SK-N-SH (cell line): ENCODE results near the gene CRLF2. TPM values are rescaled to one million over a fixed set of nuclear protein-coding genes. Genes with fewer than 3 reads are reported as not detected.

ENCODE experiments used
- CTCF ChIA-PET: fragments of 300-600, 350-600 bp; formaldehyde crosslinking; extraction: SDS; loops from one replicate; lab custom pipeline; 2021; lab: Yijun Ruan, JAX
- POLR2A ChIA-PET: fragments of 350-600 bp; sonication (Branson Sonifier 250); formaldehyde crosslinking; extraction: SDS; loops from one replicate; lab custom pipeline; 2020; ENCODE audit warnings: antibody characterized with exemption, inconsistent platforms; lab: Yijun Ruan, JAX
- DNase-seq: peaks from one replicate; pipeline ENCODE4 v3.0.0; 2012
- H2AFZ ChIP-seq: fragments of 200-600 bp; sonication (generic); 2 replicates; pipeline ENCODE4 v1.8.1; 2016; ENCODE audit warnings: antibody characterized with exemption, mild to moderate bottlenecking, low read depth
- H3F3A ChIP-seq: fragments of 200-600 bp; sonication (generic); replicated peaks from 2 replicates; pipeline ENCODE3; 2016; ENCODE audit warnings: antibody characterized with exemption, mild to moderate bottlenecking; ENCODE audit not compliant: insufficient read depth
- H3K27ac ChIP-seq, 2 experiments: fragments of 200-500 bp in 1 of 2; fragments of 200-600 bp in 1 of 2; sonication (Bioruptor generic) in 1 of 2; sonication (generic), shearing (Covaris generic) in 1 of 2; 2 replicates each; pipeline versions ENCODE4 v1.5.1 to v1.6.1; 2014 to 2016; ENCODE audit warnings: low read depth in 2 of 2, inconsistent platforms in 1 of 2, low read length in 1 of 2, mild to moderate bottlenecking in 1 of 2, mixed read lengths in 1 of 2
- H3K27me3 ChIP-seq: fragments of 200-600 bp; sonication (generic), shearing (Covaris generic); 2 replicates; pipeline ENCODE4 v1.6.1; 2016; ENCODE audit warnings: mixed run types; ENCODE audit not compliant: insufficient read depth
- H3K36me3 ChIP-seq, 2 experiments: fragments of 200-500 bp in 1 of 2; fragments of 200-600 bp in 1 of 2; sonication (Bioruptor generic) in 1 of 2; sonication (generic) in 1 of 2; replicated peaks in 1 of 2; 2 replicates each; pipeline versions ENCODE3 to v1.5.1; 2014 to 2016; ENCODE audit warnings: low read length in 1 of 2, mild to moderate bottlenecking in 1 of 2; ENCODE audit not compliant: insufficient read depth in 2 of 2, control insufficient read depth in 1 of 2
- H3K4me1 ChIP-seq, 2 experiments: fragments of 200-500 bp in 1 of 2; fragments of 200-600 bp in 1 of 2; sonication (Bioruptor generic) in 1 of 2; sonication (generic), shearing (Covaris generic) in 1 of 2; 2 replicates each; pipeline versions ENCODE4 v1.5.1 to v1.6.1; 2014 to 2016; ENCODE audit warnings: low read depth in 1 of 2, low read length in 1 of 2, mixed run types in 1 of 2; ENCODE audit not compliant: insufficient read depth in 2 of 2, control insufficient read depth in 1 of 2
- H3K4me2 ChIP-seq: fragments of 200-600 bp; sonication (generic), shearing (Covaris generic); 2 replicates; pipeline ENCODE4 v1.6.1; 2017; ENCODE audit warnings: mixed run types
- H3K4me3 ChIP-seq, 2 experiments: fragments of 200-500 bp in 1 of 2; fragments of 200-600 bp in 1 of 2; sonication (Bioruptor generic) in 1 of 2; sonication (generic), shearing (Covaris generic) in 1 of 2; 2 replicates each; pipeline versions ENCODE4 v1.5.1 to v1.8.1; 2014 to 2016; ENCODE audit warnings: low read depth in 2 of 2, inconsistent platforms in 1 of 2, low read length in 1 of 2, mild to moderate bottlenecking in 1 of 2, mixed read lengths in 1 of 2, moderate library complexity in 1 of 2
- H3K79me2 ChIP-seq: fragments of 200-600 bp; sonication (generic); 2 replicates; pipeline ENCODE4 v1.8.1; 2017; ENCODE audit warnings: mild to moderate bottlenecking; ENCODE audit not compliant: insufficient read depth
- H3K9ac ChIP-seq: fragments of 200-600 bp; sonication (generic); 2 replicates; pipeline ENCODE4 v1.6.1; 2017; ENCODE audit warnings: mixed run types
- H3K9me2 ChIP-seq: fragments of 200-600 bp; sonication (generic); 2 replicates; pipeline ENCODE4 v1.6.1; 2017; ENCODE audit warnings: mixed run types
- H3K9me3 ChIP-seq: fragments of 200-600 bp; sonication (generic); 2 replicates; pipeline ENCODE4 v1.6.1; 2017; ENCODE audit warnings: mixed run types, mild to moderate bottlenecking, moderate library complexity
- H4K20me1 ChIP-seq: fragments of 200-600 bp; sonication (generic); 2 replicates; pipeline ENCODE4 v1.6.1; 2017; ENCODE audit warnings: mild to moderate bottlenecking, mixed run types; ENCODE audit not compliant: insufficient read depth
- ELF1 ChIP-seq: IDR thresholded peaks from 2 replicates; pipeline ENCODE4 v1.4.0; 2012
- EP300 ChIP-seq, 2 experiments: IDR thresholded peaks; 2 replicates each; pipeline versions ENCODE4 v1.4.0 to v1.6.1; 2012; ENCODE audit warnings: borderline replicate concordance in 1 of 2, low read depth in 1 of 2, low read length in 1 of 2
- EZH2phosphoT487 ChIP-seq: fragments of 200-600 bp; sonication (generic); IDR thresholded peaks from 2 replicates; pipeline ENCODE4 v1.6.1; 2017; ENCODE audit warnings: low read depth, mixed run types, mild to moderate bottlenecking, antibody characterized with exemption, moderate library complexity, borderline replicate concordance
- FOSL2 ChIP-seq: IDR thresholded peaks from 2 replicates; pipeline ENCODE4 v1.4.0; 2012; ENCODE audit warnings: low read depth, mild to moderate bottlenecking, moderate library complexity, borderline replicate concordance
- GABPA ChIP-seq: IDR thresholded peaks from 2 replicates; pipeline ENCODE4 v1.4.0; 2012; ENCODE audit warnings: low read depth, mild to moderate bottlenecking
- GATA2 ChIP-seq: sonication (generic); formaldehyde crosslinking; IDR thresholded peaks from 2 replicates; pipeline ENCODE4 v1.5.0; 2020; ENCODE audit warnings: mild to moderate bottlenecking, missing genetic modification reagents
- IRF3 ChIP-seq: fragments of 150-350 bp; IDR thresholded peaks from 2 replicates; pipeline ENCODE4 v1.6.1; 2016; ENCODE audit warnings: mild to moderate bottlenecking, low read depth, low read length
- MEF2A ChIP-seq: IDR thresholded peaks from 2 replicates; pipeline ENCODE4 v1.4.0; 2012; ENCODE audit warnings: low read depth, borderline replicate concordance
- NRF1 ChIP-seq: IDR thresholded peaks from 2 replicates; pipeline ENCODE4 v1.6.1; 2012; ENCODE audit warnings: low read depth, mild to moderate bottlenecking, low read length
- RXRA ChIP-seq: IDR thresholded peaks from 2 replicates; pipeline ENCODE4 v1.4.0; 2012; ENCODE audit warnings: low read depth, mild to moderate bottlenecking, borderline replicate concordance
- SMC3 ChIP-seq: IDR thresholded peaks from 2 replicates; pipeline ENCODE4 v1.6.1; 2012; ENCODE audit warnings: low read depth, low read length, improper control_type of control experiment
- TAF1 ChIP-seq: IDR thresholded peaks from 2 replicates; pipeline ENCODE4 v1.6.1; 2012; ENCODE audit warnings: low read depth, mild to moderate bottlenecking, low read length, moderate library complexity, borderline replicate concordance
- TEAD4 ChIP-seq: IDR thresholded peaks from 2 replicates; pipeline ENCODE4 v1.4.0; 2012; ENCODE audit warnings: mild to moderate bottlenecking, borderline replicate concordance; ENCODE audit not compliant: insufficient read depth
- USF1 ChIP-seq: IDR thresholded peaks from 2 replicates; pipeline ENCODE4 v1.4.0; 2012; ENCODE audit warnings: low read depth, borderline replicate concordance
- USF2 ChIP-seq: fragments of 150-350 bp; IDR thresholded peaks from 2 replicates; pipeline ENCODE4 v1.6.1; 2017; ENCODE audit warnings: antibody characterized with exemption, low read length, low read depth, borderline replicate concordance
- YY1 ChIP-seq: IDR thresholded peaks from 2 replicates; pipeline ENCODE4 v1.4.0; 2012; ENCODE audit warnings: low read depth, mild to moderate bottlenecking
- ZBTB33 ChIP-seq: IDR thresholded peaks from 2 replicates; pipeline ENCODE4 v1.4.0; 2012; ENCODE audit warnings: low read depth, borderline replicate concordance
- WGBS: methylation state at CpG from one replicate; pipeline ENCODE4 v1.1.6; 2017; ENCODE audit warnings: low lambda C conversion rate; 5-methylcytosine and 5-hydroxymethylcytosine counted together
- polyA plus RNA-seq, 3 experiments: library from polyadenylated mRNA; depleted of rRNA; stranded (reverse); fragments of >200 nt; gene quantifications; 2 replicates each; pipeline ENCODE4 v1.2.3, GENCODE V29; 2012

CRLF2 gene
- polyA plus RNA-seq, 1 of the 3 experiments (the other 2 are of a cell fraction) = not detected

- WGBS = 15% methylated on average over 4 of the region's 4 CpGs
- no peak overlapping the region for H3K4me3 ChIP-seq
- H3K36me3 ChIP-seq = no peaks in the 10 kb centered on the region
- no peak for TF ChIP-seq ZBTB33
- no peak for TF ChIP-seq NRF1
- TF ChIP-seq MEF2A = no peak
- TF ChIP-seq YY1 = no peak
- no peak for TF ChIP-seq USF1
- no peak for TF ChIP-seq TEAD4
- no peak for TF ChIP-seq TAF1
- TF ChIP-seq EP300 (IDR thresholded peaks at IDR 0.05; ENCODE audit: borderline replicate concordance in 1 of 2, low read depth in 1 of 2, low read length in 1 of 2) = no peak
- TF ChIP-seq GABPA = no peak
- no peak for TF ChIP-seq USF2
- no peak for TF ChIP-seq EZH2phosphoT487
- no peak for TF ChIP-seq GATA2
- no peak for TF ChIP-seq FOSL2
- TF ChIP-seq IRF3 = no peak
- no peak for TF ChIP-seq ELF1
- no peak for TF ChIP-seq RXRA
- TF ChIP-seq SMC3 = no peak
- peaks cover 18% of the 10 kb centered on the region; the same call in 1 of the 2 replicates for H3K27me3 ChIP-seq
- H3K9me2 ChIP-seq = no peaks in the 10 kb centered on the region
- no peaks in the 10 kb centered on the region for H4K20me1 ChIP-seq
- H3K4me2 ChIP-seq = no peak overlapping the region
- no peaks in the 10 kb centered on the region for H3K79me2 ChIP-seq
- no peak for DNase-seq
- H3F3A ChIP-seq = no peaks in the 10 kb centered on the region
- no peaks in the 10 kb centered on the region for H3K4me1 ChIP-seq
- CTCF ChIA-PET = no interaction called here
- H3K27ac ChIP-seq = no peak overlapping the region
- POLR2A ChIA-PET = no interaction called here
- no peak overlapping the region for H2AFZ ChIP-seq
- no peak overlapping the region for H3K9ac ChIP-seq
- no peaks in the 10 kb centered on the region for H3K9me3 ChIP-seq
Measured at GRCh38 chrX:1167466-1167865, 45.0 kb downstream of the CRLF2 start.
